Neuronal stem cell (in vitro differentiated cells): Measurements from ENCODE around the gene WWOX.
"Not testable (repeated sequence)": the region's sequence is repeated elsewhere in the genome, so short reads cannot be mapped to it uniquely, and the experiment has no call there.

Experiments
- DNase-seq: peaks from one replicate; pipeline ENCODE4 v3.0.0-alpha.2; 2013; ENCODE audit warnings: low spot score
- H2AFZ ChIP-seq: one replicate; pipeline ENCODE4 v1.6.1; 2013; ENCODE audit warnings: mild to moderate bottlenecking, low read length, inconsistent platforms
- H2AK5ac ChIP-seq: 2 replicates; pipeline ENCODE4 v1.6.1; 2013; ENCODE audit warnings: low read depth, mild to moderate bottlenecking, inconsistent platforms, low read length, moderate library complexity, mixed read lengths
- H2BK120ac ChIP-seq: 2 replicates; pipeline ENCODE4 v1.6.1; 2013; ENCODE audit warnings: low read depth, mild to moderate bottlenecking, inconsistent platforms, low read length, moderate library complexity, mixed read lengths
- H2BK12ac ChIP-seq: one replicate; pipeline ENCODE4 v1.6.1; 2013; ENCODE audit warnings: low read length, inconsistent platforms
- H2BK15ac ChIP-seq: 2 replicates; pipeline ENCODE4 v1.6.1; 2013; ENCODE audit warnings: mild to moderate bottlenecking, low read length, inconsistent platforms, mixed read lengths
- H2BK5ac ChIP-seq: one replicate; pipeline ENCODE4 v1.6.1; 2013; ENCODE audit warnings: inconsistent platforms, mild to moderate bottlenecking, low read length, moderate library complexity
- H3K14ac ChIP-seq: one replicate; pipeline ENCODE4 v1.6.1; 2013; ENCODE audit warnings: low read length, inconsistent platforms
- H3K18ac ChIP-seq: 2 replicates; pipeline ENCODE4 v1.6.1; 2013; ENCODE audit warnings: low read length, inconsistent platforms
- H3K23ac ChIP-seq: 2 replicates; pipeline ENCODE4 v1.6.1; 2013; ENCODE audit warnings: low read depth, mild to moderate bottlenecking, mixed read lengths, low read length, inconsistent platforms; ENCODE audit not compliant: poor library complexity
- H3K27ac ChIP-seq: replicated peaks from 3 replicates; pipeline ENCODE4 v1.5.1; 2013; ENCODE audit warnings: low read length, inconsistent platforms
- H3K27me3 ChIP-seq, 3 experiments: 2 replicates each; pipeline ENCODE4 v1.6.1; 2013; ENCODE audit warnings: low read length in 3 of 3, mild to moderate bottlenecking in 2 of 3, inconsistent platforms in 1 of 3, low read depth in 1 of 3, mixed read lengths in 1 of 3, moderate library complexity in 1 of 3; ENCODE audit not compliant: control insufficient read depth in 3 of 3, insufficient read depth in 3 of 3
- H3K36me3 ChIP-seq, 2 donors: replicated peaks in 1 of 2; 2 replicates each; pipeline ENCODE4 v1.6.1; 2013; ENCODE audit warnings: low read length in 2 of 2; ENCODE audit not compliant: control insufficient read depth in 2 of 2, insufficient read depth in 2 of 2
- H3K4ac ChIP-seq: 2 replicates; pipeline ENCODE4 v1.6.1; 2013; ENCODE audit warnings: inconsistent platforms, mild to moderate bottlenecking, low read length, moderate library complexity
- H3K4me1 ChIP-seq, 2 donors: 1 replicate in 1 of 2; 2 replicates in 1 of 2; pipeline ENCODE4 v1.6.1; 2013; ENCODE audit warnings: low read length in 2 of 2, low read depth in 1 of 2; ENCODE audit not compliant: control insufficient read depth in 2 of 2, insufficient read depth in 1 of 2
- H3K4me2 ChIP-seq: one replicate; pipeline ENCODE4 v1.6.1; 2013; ENCODE audit warnings: mild to moderate bottlenecking, low read length, inconsistent platforms; ENCODE audit not compliant: insufficient read depth, poor library complexity, severe bottlenecking
- H3K4me3 ChIP-seq, 2 donors: 2 replicates each; pipeline ENCODE4 v1.5.1; 2013; ENCODE audit warnings: low read length in 2 of 2, mild to moderate bottlenecking in 2 of 2, inconsistent platforms in 1 of 2, moderate library complexity in 1 of 2
- H3K79me1 ChIP-seq: one replicate; pipeline ENCODE4 v1.6.1; 2013; ENCODE audit warnings: low read depth, mild to moderate bottlenecking, inconsistent platforms, low read length, moderate library complexity
- H3K9ac ChIP-seq: one replicate; pipeline ENCODE4 v1.6.1; 2013; ENCODE audit warnings: mild to moderate bottlenecking, low read depth, low read length, inconsistent platforms; ENCODE audit not compliant: poor library complexity
- H3K9me3 ChIP-seq, 2 donors: replicated peaks in 1 of 2; 2 replicates each; pipeline versions ENCODE3 to v1.6.1; 2013; ENCODE audit warnings: low read length in 2 of 2, mild to moderate bottlenecking in 2 of 2, inconsistent platforms in 1 of 2, low read depth in 1 of 2, mixed read lengths in 1 of 2, moderate library complexity in 1 of 2; ENCODE audit not compliant: control insufficient read depth in 2 of 2, insufficient read depth in 1 of 2
- H4K8ac ChIP-seq: one replicate; pipeline ENCODE4 v1.6.1; 2013; ENCODE audit warnings: low read depth, mild to moderate bottlenecking, inconsistent platforms, low read length, moderate library complexity
- H4K91ac ChIP-seq: one replicate; pipeline ENCODE4 v1.6.1; 2013; ENCODE audit warnings: low read length, low read depth, mild to moderate bottlenecking, inconsistent platforms; ENCODE audit not compliant: poor library complexity
- WGBS, 2 donors: extraction: QIAGEN DNeasy Blood & Tissue Kit; methylation state at CpG; one replicate each; pipeline ENCODE4 v1.1.7; 2013; ENCODE audit warnings: missing lambda C conversion rate in 2 of 2, mixed read lengths in 1 of 2; ENCODE audit not compliant: insufficient read length in 2 of 2, insufficient replicate concordance in 1 of 2; ENCODE audit errors: extremely low coverage in 2 of 2; 5-methylcytosine and 5-hydroxymethylcytosine counted together

The WWOX gene

DNA sequence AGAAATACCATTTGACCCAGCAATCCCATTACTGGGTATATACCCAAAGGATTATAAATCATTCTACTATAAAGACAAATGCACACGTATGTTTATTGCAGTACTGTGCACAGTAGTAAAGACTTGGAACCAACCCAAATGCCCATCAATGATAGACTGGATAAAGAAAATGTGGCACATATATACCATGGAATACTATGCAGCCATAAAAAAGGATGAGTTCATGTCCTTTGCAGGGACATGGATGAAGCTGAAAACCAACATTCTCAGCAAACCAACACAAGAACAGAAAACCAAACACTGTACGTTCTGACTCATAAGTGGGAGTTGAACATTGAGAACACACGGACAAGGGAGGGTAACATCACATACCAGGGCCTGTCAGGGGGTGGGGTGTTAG is 1126.5 kb downstream of the WWOX start:
- not testable (repeated sequence) for DNase-seq, H4K91ac ChIP-seq, H2BK5ac ChIP-seq, H3K9me3 ChIP-seq, H2AK5ac ChIP-seq, H2BK15ac ChIP-seq, H3K4me2 ChIP-seq, H3K27me3 ChIP-seq, H3K18ac ChIP-seq, H2AFZ ChIP-seq, H3K79me1 ChIP-seq, H3K9ac ChIP-seq, H3K4me3 ChIP-seq, H4K8ac ChIP-seq, H3K27ac ChIP-seq, H3K14ac ChIP-seq, H3K36me3 ChIP-seq, H3K4ac ChIP-seq, H3K23ac ChIP-seq, H2BK12ac ChIP-seq, H2BK120ac ChIP-seq, H3K4me1 ChIP-seq
- no CpG with 5 or more reads among the region's 3 CpGs for WGBS, 2 donors

DNA sequence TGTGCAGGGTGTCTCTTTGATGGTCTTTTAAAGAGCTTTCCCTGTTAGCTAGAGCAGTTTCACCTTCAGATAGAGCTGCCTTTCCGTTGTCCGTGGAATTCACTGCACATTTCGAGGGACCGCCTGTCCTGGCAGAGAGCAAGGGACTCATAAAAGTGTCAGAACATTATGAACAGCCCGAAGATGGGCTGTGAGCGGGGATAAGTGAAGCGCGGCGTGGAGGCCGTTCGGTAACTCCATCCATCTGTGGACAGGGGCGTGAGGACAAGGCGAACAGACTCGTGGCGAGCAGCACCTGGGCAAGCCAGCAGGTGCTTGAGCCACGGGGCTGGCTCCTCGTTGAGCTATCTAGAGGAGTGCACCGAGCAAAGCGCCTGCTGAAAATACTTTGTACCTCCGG is 1129.9 kb downstream of the WWOX start:
- Histone ChIP-seq H3K14ac (no peak overlapping the region), H3K23ac (no peak overlapping the region), H3K9me3 (no peaks in the 10 kb centered on the region), H3K4me3 (no peak overlapping the region), H3K4me2 (no peak overlapping the region), H3K9ac (no peak overlapping the region), H2BK15ac (no peak overlapping the region), H3K27ac (no peak overlapping the region), H3K27me3 (no peaks in the 10 kb centered on the region), H3K18ac (no peak overlapping the region), H2BK12ac (no peak overlapping the region), H2AK5ac (no peak overlapping the region), H3K4ac (no peak overlapping the region), H2AFZ (no peak overlapping the region), H3K4me1 (no peaks in the 10 kb centered on the region), H4K91ac (no peak overlapping the region), H4K8ac (no peak overlapping the region), H2BK120ac (no peak overlapping the region), H3K36me3 (no peaks in the 10 kb centered on the region), H3K79me1 (no peaks in the 10 kb centered on the region), H2BK5ac (no peak overlapping the region)
- WGBS, 2 donors, result no CpG with 5 or more reads among the region's 20 CpGs
- DNase-seq, result no peak

DNA sequence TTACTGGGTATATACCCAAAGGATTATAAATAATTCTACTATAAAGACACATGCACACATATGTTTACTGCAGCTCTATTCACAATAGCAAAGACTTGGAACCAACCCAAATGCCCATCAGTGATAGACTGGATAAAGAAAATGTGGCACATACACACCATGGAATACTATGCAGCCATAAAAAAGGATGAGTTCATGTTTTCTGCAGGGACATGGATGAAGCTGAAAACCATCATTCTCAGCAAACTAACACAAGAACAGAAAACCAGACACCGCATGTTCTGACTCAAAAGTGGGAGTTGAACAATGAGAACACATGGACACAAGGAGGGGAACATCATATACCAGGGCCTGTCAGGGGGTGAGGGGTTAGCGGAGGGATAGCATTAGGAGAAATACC is 1146.2 kb downstream of the WWOX start:
- H2AFZ ChIP-seq, H3K9ac ChIP-seq, H2BK5ac ChIP-seq, H3K18ac ChIP-seq, H3K4me3 ChIP-seq, H3K4ac ChIP-seq, H3K36me3 ChIP-seq, H3K23ac ChIP-seq, H3K27me3 ChIP-seq, H3K9me3 ChIP-seq, H4K91ac ChIP-seq, H3K4me2 ChIP-seq, H3K4me1 ChIP-seq, H2BK15ac ChIP-seq, H2BK12ac ChIP-seq, H2BK120ac ChIP-seq, H3K14ac ChIP-seq, H2AK5ac ChIP-seq, H3K79me1 ChIP-seq, DNase-seq, H3K27ac ChIP-seq, H4K8ac ChIP-seq: not testable (repeated sequence)
- WGBS, 2 donors, result no CpG with 5 or more reads among the region's 2 CpGs

DNA sequence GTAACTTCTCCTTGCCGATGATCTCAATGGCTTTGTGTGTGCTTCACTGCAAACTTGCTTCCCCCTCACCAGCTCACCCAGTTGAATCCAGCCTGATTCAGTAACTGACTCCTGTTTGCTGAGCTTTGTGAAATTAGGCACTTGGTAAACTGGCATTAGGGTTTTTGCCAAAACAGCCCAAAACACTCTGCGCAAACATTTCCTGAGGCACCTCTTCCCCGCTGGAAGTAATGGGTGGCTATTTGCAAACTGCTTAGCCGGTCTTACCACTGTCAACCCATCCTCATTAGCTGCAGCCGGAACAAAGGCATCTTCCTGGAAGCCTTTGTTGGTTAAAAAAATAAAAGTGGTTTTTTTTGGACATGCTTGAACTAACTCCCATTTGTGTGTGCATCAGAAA is 1147.9 kb downstream of the WWOX start:
- Histone ChIP-seq H4K8ac (no peak overlapping the region), H3K9ac (no peak overlapping the region), H3K27me3 (no peaks in the 10 kb centered on the region), H3K4ac (no peak overlapping the region), H2BK12ac (no peak overlapping the region), H3K27ac (no peak overlapping the region), H2BK15ac (no peak overlapping the region), H3K36me3 (no peaks in the 10 kb centered on the region), H4K91ac (no peak overlapping the region), H3K4me1 (peaks cover 3 to 4% of the 10 kb centered on the region in 2 donors), H3K4me2 (no peak overlapping the region), H3K23ac (no peak overlapping the region), H2BK5ac (no peak overlapping the region), H3K18ac (no peak overlapping the region), H3K14ac (no peak overlapping the region), H3K79me1 (no peaks in the 10 kb centered on the region), H2AK5ac (no peak overlapping the region), H2BK120ac (no peak overlapping the region), H3K9me3 (no peaks in the 10 kb centered on the region), H3K4me3 (no peak overlapping the region), H2AFZ (peak overlapping the region; percentile 47)
- WGBS, 2 donors, result no CpG with 5 or more reads among the region's 5 CpGs
- DNase-seq, result peak; percentile 2
